ENCODE measurements around the gene SLC2A9. TPM values are rescaled to one million over a fixed set of nuclear protein-coding genes. Genes with fewer than 3 reads are reported as not detected.

SLC2A9 gene
- total and polyA plus RNA-seq, 2 of the 8 experiments (the other 6 are each of a cell fraction or from before 2014, with no cell fraction given) = 0.20 to 0.26 TPM

DNA sequence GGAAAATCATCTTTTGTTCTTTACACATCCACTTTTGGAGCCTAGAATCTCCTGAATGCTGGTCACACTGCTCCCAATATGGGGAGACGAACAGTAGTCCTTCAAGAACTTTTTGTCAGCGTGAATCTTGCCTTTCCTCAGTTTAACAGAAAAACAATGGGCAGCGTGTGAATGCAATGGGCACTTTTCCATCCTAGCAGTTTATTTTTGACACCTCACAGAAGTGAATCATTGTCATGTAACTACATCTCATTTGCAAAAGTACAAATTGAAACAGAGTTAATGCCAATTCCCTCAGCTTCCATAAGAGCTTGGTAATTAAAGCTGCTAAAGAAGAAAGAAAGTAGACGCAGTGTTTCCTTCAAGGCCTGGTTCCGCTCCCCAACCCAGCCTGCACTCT, 154.4 kb downstream of the SLC2A9 start (continued):
- TF ChIP-seq KDM4A (IDR thresholded peaks at IDR 0.05; ENCODE audit: low read depth, low read length, severe bottlenecking) (no peak), HDAC6 (IDR thresholded peaks at IDR 0.05; ENCODE audit: low read depth, low read length) (no peak), RNF2 (IDR thresholded peaks at IDR 0.05; ENCODE audit: borderline replicate concordance, low read depth, low read length, missing control alignments, poor library complexity, severe bottlenecking) (no peak), KDM1A (IDR thresholded peaks at IDR 0.05; ENCODE audit: borderline replicate concordance, low read length) (no peak)
